Measurements from ENCODE around the gene NKAIN4.

Gene NKAIN4

GRCh38 chr20:63287697-63288580 is 33.7 kb upstream of the NKAIN4 start:
- no peak for DNase-seq

GRCh38 chr20:63286781-63287696 is 32.8 kb upstream of the NKAIN4 start:
- DNase-seq = no peak

DNA sequence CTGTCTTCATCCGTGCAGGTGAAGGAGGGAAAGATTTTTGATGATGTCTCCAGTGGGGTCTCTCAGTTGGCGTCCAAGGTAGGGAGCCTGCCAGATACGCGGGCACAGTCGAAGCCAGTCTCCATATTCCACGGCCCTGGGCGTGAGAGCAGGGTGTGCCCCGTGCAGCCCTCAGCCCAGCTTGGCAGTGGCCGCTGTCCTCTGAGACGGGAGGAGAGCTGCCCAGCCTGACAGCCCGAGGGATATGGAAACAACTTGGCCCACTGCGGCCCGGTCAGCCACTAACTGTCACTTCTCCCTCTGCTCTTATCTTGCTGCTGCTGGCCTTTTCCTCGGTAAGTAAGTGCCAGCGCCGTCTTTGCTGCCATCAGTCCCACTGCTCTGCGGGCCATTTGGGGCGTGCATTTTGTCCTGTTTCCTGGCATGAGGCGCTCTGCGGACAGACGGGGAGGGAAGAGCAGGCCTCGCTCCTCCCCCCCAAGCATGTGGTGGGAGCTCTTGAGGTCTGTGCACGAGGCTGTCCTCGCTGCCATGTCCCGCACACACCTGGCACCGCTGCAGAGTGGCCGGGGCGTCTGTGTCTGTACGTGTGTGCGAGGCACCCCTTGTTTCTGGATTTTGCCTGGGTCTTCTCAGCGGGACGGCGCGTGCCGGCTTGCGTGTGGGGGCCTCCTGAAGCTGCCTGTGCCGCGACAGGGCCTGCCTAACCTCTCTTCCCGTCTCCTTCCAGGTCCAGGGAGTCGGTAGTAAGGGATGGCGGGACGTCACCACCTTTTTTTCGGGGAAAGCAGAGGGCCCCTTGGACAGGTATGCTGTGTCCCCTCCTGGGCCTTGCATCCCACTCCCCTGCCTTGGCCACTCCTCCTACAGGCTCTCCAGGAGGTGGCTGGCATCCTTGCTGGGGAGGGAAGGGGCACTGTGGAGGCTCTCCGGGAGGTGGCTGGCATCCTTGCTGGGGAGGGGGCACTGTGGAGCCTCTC is 31.7 kb upstream of the NKAIN4 start:
- DNase-seq = no peak

DNA sequence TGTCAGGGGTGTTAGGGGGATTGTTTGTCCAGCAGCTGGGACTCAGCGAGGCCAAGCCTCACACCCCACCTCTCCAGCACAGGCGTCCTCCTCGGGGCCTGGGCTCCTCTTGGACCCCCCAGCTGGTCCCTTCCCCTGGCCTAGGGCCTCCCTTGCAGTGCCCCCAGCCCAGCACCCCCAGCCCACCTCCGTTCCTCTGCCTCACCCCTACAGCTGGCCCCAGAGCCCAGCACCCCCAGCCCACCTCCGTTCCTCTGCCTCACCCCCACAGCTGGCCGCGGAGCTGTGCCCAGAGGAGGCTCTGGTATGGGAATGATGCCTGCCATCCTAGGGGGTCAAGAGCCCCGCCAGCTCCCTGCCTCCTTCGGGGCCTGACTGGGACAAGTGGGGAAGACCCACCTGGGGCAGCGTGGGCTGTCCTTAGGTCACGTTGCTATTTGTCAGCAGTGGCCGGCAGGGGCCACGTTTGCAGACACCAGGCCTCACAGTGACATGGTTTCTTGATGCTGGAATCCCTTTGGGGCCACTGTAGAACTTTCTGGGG is 30.8 kb upstream of the NKAIN4 start:
- DNase-seq = no peak

- DNase-seq = no peak
Observed at GRCh38 chr20:63284544-63284949, 30.3 kb upstream of the NKAIN4 start.

- DNase-seq = no peak
Observed at GRCh38 chr20:63284083-63284440, 29.8 kb upstream of the NKAIN4 start.

GRCh38 chr20:63283397-63284082 is 29.3 kb upstream of the NKAIN4 start:
- DNase-seq = no peak

- DNase-seq = no peak
Observed at GRCh38 chr20:63282946-63283345, 28.7 kb upstream of the NKAIN4 start.

DNA sequence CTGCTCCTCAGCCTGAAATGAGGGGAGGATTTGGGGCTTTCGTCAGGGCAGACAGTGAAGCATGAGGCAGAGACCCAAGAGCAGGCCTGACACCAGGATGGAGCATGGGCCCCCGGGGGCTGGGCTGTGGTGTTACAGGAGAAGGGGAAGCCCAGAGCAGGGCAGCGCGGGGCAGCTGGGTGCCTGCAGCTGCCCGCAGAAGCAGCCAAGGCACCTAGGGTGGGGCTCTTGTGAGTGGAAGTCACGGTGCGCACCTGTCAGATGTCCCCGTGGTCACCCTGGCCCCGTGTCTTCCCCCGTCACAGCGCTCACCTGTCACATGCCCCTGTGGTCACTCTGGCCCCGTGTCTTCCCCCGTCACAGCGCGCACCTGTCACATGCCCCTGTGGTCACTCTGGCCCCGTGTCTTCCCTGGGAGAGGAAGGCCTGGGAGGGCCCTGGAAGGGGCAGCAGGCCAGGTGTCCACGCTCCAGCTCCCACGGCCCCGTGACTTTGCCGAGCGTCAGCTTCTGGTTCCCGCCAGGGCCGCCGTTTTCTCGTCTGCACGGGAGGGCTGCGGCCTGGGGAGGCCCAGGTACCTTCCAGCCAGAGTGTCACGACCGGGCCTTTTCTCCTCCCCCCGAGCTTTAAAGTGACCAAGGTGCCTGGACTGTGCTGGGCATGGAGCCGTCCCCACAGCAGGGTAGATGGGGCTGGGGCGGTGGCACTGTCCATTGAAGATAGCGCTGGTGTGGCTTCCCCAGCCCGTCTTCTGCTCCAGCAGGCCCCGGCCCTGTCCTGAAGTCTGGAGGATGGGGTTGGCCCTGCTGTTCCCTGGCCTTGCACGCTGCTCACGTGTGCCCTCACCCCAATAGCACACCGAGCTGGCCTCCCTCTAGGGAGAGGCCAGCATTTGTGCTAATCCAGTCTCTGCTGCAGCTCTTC is 27.7 kb upstream of the NKAIN4 start:
- DNase-seq = no peak

- no peak for DNase-seq
Observed at GRCh38 chr20:63280929-63281545, 26.8 kb upstream of the NKAIN4 start.

DNA sequence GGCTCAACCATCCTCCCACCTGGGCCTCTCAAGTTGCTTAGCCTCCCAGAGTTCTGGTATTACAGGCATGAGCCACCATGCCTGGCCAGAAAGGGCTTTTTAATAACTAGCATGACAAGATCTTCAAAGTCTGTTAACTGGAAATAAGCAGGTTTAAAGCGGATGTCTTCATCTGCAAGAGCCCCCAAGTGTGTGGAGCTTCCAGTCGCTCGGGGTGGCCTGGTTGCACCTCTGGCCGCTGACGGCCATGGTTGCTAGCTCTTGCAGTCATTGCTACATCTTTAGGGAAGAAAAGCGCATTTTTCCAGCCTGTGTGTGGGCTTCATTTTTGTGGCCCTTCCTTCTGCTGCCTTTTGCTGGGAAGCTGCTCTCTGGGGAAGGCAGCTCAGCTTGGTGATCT is 26.1 kb upstream of the NKAIN4 start:
- no peak for DNase-seq

- DNase-seq = no peak
Observed at GRCh38 chr20:63279931-63280330, 25.7 kb upstream of the NKAIN4 start.

- DNase-seq = no peak
Observed at GRCh38 chr20:63278661-63279060, 24.4 kb upstream of the NKAIN4 start.

DNA sequence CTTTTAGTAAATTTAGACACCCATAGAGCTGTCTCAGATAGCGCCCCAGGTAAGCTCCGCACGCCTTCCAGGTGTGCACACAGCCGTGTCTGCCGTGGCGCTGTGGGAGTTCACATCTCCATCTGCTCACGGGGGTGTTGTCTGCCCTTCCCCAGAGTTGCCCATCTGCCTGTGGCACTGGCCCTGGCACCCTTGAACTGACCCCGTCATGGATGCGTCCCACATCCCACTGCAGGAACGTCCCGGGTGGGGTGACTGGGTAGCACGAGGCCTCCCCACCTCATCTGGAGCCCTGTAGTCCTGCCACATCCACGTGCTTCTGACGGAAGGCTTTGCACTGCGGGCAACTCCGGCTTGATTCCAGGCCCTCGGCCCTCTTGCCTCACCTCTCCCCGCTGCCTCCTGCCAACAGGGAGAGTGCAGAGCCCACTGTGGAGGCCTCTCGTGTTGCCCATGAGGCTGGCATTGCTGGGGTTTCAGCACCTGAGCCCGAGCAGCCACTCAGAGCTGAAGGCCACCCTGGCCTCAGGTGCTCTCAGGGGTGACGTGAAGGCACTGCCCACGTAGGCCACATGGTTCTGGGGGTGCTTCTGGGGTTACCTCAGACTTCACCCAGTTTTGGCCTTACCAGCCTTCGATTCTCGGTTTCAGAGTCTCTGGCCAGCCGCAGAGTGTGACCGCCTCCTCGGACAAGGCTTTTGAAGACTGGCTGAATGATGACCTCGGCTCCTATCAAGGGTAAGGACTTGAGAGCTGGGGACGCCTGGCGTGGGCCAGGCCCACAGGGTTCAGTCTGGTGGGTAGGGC is 23.4 kb upstream of the NKAIN4 start:
- DNase-seq = no peak

DNA sequence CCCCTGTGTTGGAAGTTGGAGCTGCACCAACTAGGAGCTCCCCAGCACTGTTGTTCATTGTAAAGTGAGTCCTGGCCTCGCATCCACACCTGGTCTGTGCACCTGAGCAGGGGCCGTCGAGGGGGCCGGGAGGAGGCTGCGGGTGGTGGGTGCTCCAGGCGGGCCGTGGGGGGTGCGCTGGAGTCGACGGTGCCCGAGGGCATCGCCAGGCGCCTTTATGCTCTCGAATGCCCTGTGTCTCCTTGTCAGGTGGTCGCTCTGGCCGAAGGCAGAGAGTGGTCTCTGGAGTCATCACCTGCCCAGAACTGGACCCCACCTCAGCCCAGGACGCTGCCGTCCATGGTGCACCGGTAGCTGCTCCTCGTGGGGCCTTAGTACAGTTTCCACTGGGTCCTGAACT is 22.7 kb upstream of the NKAIN4 start:
- DNase-seq = no peak

DNA sequence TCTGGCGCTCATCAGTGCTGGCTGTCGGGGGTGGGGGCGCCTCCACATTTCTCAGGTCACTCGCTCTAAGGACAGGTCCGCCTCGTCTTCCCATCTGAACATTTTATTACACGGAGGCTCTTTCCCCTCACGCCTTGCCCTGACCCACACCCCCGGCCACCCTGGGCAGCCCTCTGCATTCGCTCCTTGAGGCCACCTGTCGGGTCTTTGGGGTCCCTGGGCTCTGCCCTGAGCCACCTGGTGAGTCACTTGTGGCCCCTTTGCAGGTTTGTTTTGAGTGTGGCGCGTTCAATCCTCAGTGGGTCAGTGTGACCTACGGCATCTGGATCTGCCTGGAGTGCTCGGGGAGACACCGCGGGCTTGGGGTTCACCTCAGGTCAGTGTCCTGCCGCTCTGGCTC is 21.6 kb upstream of the NKAIN4 start:
- DNase-seq = no peak

DNA sequence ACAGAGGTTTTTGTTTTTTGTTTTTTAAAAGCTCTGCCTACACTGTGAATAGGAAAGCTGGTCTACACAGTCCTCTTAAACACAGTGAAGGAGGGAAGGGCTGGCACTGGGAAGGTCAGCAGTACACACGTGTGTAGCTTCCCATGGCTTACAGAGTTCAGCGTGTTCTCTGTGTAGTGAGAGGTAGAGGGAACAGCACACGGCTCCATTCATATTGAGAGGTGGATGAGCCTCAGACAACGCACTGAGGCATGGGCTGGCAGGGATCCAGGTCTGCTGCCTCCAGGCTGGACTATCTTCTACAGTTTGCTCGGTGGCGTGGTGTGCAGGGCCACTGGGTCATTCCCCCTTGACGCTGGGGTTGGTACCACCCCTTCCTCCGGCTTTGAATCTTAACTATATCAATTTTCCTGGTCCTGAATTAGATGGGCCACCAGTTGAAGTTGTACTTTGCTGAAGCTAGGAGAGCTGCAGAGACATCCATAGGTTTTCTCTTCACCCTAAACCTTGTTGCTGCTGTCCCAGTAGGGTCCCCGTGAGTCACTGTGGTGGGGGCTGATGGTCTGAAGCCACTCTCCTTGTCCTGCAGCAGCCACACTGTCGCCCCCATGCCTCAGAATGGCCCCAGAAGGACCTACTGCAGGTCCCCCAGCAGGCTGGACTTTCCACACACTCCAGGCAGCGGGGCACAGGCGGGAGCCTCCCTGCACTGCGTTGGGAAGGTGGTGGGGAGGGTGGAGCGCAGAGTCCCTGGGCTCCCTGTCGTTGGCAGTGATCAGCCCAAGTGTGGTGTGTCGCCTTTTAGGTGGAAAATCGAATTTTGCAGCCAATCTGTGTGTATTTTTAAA is 20.3 kb upstream of the NKAIN4 start:
- DNase-seq = no peak

- no peak for DNase-seq
Observed at GRCh38 chr20:63273635-63274380, 19.5 kb upstream of the NKAIN4 start.

Data from MV-4-11 (cell line).